SKM-1 (cell line): Measurements from ENCODE around the gene CNGA3.
A peak's percentile ranks its signal among the peaks of the same experiment; 100 is the strongest.

Experiments used
- DNase-seq: peaks from one replicate; lab custom pipeline; 2025; ENCODE audit not compliant: unreplicated experiment; lab: John Stamatoyannopoulos, UW

CNGA3 gene

GRCh38 chr2:98376996-98377395 is 30.7 kb downstream of the CNGA3 start:
- no peak for DNase-seq

DNA sequence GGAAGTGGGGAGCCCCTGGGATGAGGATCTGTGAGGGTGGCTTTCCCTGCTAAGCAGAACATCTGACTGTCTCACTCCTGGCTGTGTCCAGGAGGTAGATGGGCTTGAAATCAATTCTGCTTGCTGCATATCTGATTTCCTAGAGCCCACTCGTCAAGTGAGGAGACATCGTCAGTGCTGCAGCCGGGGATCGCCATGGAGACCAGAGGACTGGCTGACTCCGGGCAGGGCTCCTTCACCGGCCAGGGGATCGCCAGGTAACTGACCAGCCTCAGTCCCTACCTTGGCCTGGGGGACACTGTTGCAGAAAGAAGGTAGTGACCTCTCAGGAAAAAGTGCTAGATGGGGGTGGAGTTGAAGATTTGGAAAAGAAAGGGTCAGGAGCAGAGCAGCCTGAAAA is 31.3 kb downstream of the CNGA3 start:
- DNase-seq = no peak

GRCh38 chr2:98378196-98378595 is 31.9 kb downstream of the CNGA3 start:
- no peak for DNase-seq

- DNase-seq = no peak
Measured at GRCh38 chr2:98378901-98379300, 32.6 kb downstream of the CNGA3 start.

GRCh38 chr2:98379311-98380202 is 33.3 kb downstream of the CNGA3 start:
- no peak for DNase-seq

DNA sequence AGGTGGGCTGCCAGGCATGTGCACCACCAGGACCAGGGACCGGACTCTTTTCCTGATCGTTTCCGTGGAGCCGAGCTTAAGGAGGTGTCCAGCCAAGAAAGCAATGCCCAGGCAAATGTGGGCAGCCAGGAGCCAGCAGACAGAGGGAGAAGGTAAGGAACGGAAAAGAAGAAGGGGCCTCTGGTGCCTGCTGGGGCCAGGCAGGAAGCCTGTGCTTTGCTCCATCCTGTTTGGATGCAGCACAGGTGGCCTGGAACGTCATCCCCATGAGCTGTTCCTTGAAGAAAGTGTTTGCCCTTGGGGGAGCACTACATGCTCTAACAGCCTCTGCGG is 33.9 kb downstream of the CNGA3 start:
- no peak for DNase-seq

DNA sequence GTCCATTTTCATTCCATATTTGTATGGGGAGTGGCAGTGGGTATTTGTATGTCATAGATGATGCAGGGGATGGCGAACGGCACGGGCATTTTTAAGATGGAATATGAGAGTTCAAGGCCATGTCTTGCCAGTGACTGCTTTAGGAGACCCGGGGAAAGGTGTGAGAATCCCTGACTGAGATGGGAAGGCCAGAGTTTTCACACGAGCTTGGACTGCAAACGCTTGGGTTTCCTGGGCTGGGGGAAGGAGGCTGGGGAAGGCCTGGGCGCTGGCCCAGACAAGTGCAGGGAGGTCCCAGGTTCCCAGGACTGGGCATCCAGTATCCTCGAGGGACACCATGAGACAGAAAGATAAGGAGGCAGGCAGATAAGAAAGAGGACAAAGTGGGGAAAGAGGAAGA is 35.2 kb downstream of the CNGA3 start:
- DNase-seq = no peak

- DNase-seq = no peak
Measured at GRCh38 chr2:98382086-98382485, 35.8 kb downstream of the CNGA3 start.

GRCh38 chr2:98382739-98383138 is 36.5 kb downstream of the CNGA3 start:
- DNase-seq = no peak

DNA sequence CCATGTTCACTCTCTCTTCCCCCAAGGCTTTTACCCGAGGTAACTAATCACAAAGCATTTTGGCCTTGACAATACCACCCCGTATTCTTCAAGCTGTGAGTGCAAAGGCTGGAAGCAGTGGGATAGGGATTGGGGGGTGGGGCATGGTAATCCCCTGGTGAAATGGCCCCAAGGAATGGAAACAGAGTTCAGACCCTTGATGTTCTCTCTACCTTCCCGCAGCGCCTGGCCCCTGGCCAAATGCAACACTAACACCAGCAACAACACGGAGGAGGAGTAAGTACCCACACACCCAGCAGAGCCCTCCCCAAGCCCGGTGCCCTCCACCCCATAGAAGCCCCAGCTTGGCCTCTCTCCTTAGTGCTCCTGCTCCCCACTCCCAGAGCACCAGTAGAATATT is 36.9 kb downstream of the CNGA3 start:
- DNase-seq = no peak

DNA sequence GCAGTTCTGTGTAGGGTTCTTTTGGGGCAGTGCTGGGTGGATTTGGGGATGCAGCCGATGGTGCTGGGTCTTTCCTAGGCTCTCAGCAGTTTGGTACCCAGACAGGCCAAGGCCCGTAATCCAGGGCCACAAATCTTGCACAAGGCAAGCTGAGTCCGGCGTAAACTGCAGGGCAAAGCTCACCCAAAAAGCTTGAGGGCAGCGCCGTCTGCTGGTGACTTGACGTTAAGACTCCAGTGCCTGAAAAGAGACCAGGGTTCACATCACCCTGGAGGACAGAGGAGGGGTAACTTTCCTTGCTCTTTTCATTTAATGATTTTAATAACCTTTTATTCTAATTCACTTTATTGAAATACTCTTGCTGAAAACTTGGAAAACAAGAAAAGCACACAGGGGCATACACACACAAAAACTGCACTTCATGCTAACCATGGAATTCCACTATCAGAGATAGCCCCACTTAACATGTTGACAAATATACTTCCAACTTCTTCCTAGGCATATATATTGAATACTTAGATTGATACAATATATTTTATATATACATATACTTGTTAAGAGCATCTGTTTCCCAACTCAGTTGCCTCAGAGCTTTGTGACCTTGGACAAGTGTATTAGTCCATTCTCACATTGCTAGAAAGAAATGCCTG is 38.9 kb downstream of the CNGA3 start:
- peak; percentile 74 for DNase-seq

DNA sequence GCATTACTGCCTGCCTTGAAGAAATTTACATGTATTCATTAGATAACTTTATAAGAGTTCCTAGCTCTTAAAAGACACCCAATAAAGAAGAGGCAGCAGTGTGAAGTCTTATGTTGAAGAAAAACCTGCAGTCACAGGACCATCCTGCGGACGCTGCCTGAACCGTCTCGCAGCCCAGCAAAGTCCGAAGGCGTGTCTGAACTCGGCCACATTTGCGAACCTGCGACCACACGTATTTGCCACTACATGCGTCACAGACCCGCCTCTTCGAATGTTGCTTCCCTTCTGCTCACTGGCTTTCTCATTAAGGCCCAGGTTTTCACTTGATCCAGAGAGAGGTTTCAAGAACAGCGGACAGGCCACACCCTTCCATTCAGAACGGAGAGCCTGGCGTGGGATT is 41.2 kb downstream of the CNGA3 start:
- no peak for DNase-seq

DNA sequence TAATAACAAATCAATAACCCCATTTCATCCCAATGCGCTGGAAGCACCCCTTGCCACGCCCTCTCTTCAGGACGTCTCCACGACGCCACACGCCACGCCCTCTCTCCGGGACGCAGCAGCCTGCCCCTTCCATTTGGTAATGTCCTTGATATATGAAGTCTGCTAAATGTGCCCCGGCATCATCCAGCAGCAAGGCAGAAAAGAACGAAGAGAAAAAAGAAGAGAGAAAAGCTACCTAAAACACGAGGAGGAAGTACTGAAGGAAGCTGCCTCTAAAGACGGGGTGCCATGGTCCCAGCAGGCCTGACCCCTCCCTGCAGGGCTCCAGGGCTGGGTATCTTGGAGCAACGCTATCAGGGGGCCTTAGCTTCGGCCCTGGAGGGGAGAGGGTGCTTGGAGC is 41.8 kb downstream of the CNGA3 start:
- no peak for DNase-seq

DNA sequence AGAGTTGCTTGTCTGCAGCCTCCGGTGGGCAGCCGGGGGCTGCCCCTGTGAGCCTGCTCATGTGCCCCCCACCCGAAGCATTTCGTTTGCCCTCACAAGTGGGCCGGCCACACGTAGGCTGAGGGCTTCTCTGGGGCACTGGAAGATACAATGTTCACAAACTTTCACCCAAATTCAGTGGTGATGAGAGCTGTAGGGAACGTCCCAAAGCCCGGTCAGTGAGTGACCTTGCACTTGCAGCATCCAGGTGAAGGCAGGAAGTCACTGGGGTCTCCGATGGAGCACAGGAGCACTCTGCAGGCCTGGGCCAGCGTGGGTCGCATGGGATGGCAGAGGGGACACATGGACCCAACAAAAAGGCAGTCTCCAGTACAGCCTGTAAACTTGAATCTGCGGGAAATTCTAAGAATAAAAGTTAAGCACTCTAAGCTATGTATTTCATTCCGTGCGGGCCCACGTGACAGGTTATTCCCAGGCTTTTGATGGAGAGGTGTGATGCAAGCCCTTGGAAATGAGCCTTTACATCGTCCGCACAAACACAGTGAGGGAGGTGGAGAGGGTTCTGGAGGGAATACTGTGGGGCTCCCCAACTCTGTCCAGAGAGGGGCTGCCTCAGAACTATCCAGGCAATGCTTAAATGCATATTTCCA is 42.5 kb downstream of the CNGA3 start:
- no peak for DNase-seq

GRCh38 chr2:98389251-98389605 is 43.0 kb downstream of the CNGA3 start:
- no peak for DNase-seq

GRCh38 chr2:98390571-98391476 is 44.6 kb downstream of the CNGA3 start:
- DNase-seq = no peak

GRCh38 chr2:98391581-98392270 is 45.5 kb downstream of the CNGA3 start:
- DNase-seq = no peak

GRCh38 chr2:98393354-98393753 is 47.1 kb downstream of the CNGA3 start:
- DNase-seq = no peak

DNA sequence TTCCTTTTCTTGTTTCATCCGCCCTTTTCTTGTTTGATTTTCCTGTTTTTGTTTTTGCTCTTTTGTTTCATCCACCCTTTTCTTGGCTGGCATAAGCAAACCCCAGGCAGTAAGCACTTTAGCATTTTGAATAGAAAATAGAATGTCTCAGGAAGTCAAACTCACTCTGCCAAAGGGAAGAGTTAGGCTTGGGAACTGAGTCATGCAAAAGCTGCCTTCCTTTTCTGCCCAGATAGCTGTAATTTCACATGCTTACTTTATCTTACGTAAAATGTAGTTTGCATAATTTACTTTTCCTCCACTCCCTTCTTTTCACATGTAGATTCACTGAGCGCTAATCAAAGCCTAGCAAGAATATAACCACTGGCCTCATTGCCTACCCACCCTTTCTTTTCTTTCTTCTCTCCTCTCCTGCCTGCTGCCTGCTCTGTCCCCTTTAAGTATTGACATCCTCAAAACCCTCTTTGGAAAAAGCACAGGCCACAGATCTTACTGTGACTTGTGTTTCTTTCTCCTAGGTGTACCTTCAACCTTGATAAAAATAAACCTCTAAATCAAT is 48.4 kb downstream of the CNGA3 start:
- no peak for DNase-seq

DNA sequence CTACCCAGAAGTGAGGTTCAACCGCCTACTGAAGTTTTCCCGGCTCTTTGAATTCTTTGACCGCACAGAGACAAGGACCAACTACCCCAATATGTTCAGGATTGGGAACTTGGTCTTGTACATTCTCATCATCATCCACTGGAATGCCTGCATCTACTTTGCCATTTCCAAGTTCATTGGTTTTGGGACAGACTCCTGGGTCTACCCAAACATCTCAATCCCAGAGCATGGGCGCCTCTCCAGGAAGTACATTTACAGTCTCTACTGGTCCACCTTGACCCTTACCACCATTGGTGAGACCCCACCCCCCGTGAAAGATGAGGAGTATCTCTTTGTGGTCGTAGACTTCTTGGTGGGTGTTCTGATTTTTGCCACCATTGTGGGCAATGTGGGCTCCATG is 49.7 kb downstream of the CNGA3 start:
- DNase-seq = no peak
